Measurements from ENCODE around the gene PEX10.

GRCh38 chr1:2428490-2428889 is 16.1 kb upstream of the PEX10 start:
- TF ChIP-seq CTCF (conservative IDR thresholded peaks at IDR 0.05 in 1 of 2, IDR thresholded peaks at IDR 0.05 in 1 of 2; ENCODE audit: extremely low read depth in 1 of 2, insufficient read depth in 1 of 2, low read depth in 1 of 2, low read length in 2 of 2) = no peak
- no peak for TF ChIP-seq EZH2 (IDR thresholded peaks at IDR 0.05; ENCODE audit: borderline replicate concordance, low read length)

Data from mammary epithelial cell (primary cell).